GM19438 (cell line): ENCODE measurements around the gene CLEC4G.
"Not testable (repeated sequence)": the region's sequence is repeated elsewhere in the genome, so short reads cannot be mapped to it uniquely, and the experiment has no call there.

Experiments
- ATAC-seq: cut with Tn5 transposase; IDR thresholded peaks from one replicate; pipeline ENCODE4 v1.9.1; 2021; ENCODE audit warnings: low read depth; ENCODE audit not compliant: unreplicated experiment

CLEC4G gene, protein sequence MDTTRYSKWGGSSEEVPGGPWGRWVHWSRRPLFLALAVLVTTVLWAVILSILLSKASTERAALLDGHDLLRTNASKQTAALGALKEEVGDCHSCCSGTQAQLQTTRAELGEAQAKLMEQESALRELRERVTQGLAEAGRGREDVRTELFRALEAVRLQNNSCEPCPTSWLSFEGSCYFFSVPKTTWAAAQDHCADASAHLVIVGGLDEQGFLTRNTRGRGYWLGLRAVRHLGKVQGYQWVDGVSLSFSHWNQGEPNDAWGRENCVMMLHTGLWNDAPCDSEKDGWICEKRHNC

DNA sequence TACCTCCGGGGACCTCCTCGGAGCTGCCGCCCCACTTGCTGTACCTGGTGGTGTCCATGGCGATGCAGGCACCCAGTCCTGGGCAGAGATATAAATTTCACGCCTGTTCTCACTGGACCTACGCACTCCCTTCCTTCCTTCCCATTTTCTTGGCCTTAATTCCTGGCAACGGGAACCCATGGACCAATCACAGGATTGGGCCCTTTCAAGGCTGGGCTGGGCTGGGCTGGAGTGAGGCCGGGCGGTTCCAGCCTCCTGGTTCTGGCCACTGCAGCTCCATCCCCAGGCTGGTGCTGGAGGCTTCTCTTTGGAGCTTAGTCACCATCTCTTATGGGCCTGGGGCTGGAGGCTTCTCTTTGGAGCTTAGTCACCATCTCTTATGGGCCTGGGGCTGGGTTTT is at the start of gene CLEC4G:
Gene CLEC4G (minus strand): TSS at position 66 of the 400 bp plus-strand sequence. CDS start 8 bp downstream, at position 58.
- no peak for ATAC-seq

DNA sequence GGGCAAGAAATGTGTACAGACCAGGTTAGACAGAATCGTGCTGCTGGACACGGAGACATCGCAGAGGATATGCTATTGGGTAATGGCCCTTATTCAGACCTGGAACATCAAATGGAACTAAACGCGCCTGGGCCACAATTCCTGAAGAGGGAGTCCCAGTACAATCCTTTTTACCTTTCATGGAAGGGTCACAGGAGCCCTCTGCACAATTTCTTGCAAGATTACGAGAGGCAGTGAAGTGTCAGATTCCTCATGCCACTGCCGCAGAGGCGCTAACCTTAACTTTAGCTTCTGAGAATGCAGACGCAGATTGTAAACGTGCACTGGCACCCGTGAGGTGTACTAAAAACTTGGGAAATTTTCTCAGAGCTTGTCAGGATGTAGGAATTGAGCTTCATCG is 49.2 kb upstream of the CLEC4G start:
- no peak for ATAC-seq

DNA sequence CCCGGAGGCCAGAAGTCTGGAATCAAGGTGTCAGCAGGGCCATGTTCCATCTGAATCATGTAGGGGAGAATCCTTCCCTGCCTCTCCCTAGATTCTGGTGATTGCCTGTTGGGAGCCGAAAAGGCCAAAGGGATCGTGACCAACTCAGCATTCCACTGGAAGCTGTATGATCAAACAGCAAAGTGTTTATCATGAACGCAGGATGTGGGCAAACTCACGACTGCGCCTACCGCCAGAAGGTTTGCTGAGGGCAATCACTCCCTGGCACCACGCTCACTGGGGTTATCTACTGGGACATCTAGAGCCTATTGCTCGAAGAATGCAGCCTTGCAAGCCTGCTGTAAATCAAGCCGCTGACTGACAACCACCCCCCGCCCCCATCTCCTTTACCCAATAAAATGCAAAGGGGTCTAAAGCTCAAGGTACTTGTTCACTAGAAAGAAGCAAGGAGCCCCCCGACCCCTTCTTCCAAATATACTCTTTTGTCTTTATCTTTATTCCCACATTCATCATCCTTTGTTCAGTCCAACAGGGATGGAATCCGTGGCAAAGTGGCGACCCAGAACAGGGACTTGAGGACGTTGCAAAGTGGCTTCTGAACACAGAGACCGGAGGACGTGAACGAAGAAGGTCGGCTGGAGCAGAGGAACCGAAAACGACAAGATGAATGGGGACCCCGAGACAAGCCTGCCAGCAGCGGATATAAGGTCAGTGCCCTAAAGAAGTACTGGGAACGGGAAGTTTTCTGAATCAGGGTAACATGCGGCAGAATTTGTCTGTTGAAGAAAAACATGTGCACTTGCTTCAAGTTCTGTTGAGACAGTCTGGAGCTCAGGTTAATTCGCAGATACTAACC is 47.9 kb upstream of the CLEC4G start:
- no peak for ATAC-seq

DNA sequence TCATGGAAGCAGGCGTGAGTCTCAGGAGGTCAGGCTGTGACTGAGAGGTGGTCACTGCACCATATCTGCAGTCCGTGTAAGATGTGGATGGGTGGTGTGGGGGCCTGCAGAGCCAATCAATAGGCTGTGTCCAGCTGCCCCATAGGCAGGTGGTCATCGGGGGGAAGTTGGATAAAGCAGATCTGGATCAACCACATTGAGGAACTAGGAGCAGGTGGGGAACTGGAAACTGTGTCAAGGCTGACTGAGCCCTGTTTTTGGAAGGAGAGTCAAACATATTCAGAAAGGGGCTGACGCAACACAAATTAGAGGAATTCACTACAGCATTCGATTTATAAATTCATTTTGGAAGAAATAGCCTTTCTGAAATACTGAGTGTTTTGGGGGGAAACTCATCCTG is 46.2 kb upstream of the CLEC4G start:
- ATAC-seq, result no peak

DNA sequence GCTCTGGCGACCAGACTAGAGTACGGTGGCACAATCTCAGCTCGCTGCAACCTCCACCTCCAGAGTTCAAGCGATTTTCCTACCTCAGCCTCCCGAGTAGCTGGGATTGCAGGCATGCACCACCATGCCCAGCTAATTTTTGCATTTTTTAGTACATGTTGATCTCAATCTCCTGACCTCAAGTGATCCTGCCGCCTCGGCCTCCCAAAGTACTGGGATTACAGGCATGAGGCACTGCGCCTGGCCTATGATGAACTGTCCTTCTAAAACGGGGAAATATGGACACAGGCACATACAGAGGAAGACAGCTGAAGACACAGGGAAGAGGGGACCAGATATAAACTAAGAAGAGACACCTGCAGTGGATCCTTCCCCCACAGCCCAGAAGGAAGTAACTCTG is 43.9 kb upstream of the CLEC4G start:
- ATAC-seq, result no peak

DNA sequence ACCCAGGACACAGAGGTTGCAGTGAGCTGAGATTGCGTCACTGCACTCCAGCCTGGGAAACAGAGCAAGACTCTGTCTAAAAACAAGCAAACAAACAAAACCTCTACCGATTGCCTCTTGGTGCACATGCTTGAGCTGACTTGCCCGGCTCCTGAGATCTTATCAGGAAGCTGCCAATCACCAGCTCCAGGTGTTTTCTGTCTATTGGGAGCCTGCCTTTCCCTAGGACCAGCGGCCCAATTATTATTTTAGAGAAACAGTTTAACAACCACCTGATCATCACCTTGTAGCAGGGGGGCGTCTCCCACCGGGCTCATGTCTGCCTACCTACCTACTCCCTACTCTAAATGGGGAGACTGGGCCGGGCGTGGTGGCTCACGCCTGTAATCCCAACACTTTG is 41.9 kb upstream of the CLEC4G start:
- no peak for ATAC-seq

DNA sequence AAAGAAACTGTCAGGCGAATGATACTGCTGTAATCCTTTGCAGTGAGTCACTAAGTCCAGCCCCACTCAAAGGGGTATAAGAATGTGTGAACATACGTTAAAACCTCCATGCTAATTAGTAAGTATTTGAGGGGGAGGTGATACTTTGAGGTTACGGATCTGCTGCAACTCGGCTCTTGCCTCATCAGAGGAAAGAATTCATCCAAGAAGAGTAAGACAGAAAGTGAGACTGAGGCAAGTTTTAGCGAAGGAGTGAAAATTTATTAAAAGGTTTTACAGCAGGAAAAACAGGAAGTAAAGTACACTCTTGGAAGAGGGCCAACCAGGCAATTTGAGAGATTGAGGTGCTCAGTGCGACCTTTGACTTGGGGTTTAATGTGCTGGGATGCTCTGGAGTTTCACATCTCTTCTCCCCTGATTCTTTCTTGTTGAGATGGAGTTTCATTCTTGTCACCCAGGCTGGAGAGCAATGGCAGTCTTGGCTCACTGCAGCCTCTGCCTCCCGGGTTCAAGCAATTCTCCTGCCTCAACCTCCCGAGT is 40.9 kb upstream of the CLEC4G start:
- ATAC-seq, result no peak

DNA sequence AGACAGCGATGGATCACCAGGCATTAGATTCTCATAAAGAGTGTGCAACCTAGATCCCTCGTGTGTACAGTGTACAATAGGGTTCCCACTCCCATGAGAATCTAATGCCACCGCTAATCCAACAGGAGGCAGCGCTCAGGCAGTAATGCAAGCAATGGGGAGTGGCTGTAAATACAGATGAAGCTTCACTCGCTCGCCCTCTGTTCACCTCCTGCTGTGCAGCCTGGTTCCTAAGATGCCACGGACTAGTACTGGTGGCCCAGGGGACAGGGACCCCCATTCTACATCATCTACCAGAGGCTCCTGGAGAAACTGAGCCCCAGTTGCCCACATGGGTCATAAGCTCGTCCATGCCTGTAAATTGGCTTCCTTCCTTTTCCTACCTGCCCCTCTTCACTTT is 39.2 kb upstream of the CLEC4G start:
- ATAC-seq, result no peak

DNA sequence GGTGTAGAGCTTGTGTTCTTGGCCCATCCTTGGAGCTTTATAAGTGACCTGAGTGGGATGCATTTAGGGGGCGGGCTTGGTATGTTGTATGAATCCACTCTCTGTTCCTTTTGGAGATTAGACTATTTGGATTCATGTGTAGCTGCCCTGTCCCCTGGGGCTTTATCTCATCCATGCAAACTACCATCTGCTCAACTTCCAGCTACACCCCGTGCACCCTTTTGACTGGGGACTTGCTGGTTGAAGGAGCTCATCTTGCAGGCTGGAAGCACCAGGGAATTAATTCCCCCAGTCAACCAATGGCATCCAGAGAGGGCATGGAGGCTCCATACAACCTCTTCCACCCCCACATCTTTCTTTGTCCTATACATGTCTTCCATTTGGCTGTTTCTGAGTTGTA is 37.3 kb upstream of the CLEC4G start:
- no peak for ATAC-seq

DNA sequence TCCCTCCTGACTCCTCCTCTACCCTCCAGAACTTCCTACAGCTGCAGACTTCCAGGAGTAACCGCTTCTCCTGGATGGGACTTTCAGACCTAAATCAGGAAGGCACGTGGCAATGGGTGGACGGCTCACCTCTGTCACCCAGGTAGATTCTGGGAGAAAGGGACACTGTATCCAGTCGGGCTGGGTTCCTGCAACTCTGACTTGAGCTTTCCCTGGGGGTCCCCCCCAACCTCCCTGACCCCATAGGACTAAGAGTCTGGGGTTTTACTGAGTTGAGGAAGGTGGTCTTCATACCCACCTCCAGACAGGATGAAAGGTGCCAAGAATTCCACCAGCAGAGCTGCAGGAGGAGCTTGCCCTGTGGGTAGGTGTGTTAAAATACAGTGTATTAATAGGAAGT is 35.6 kb upstream of the CLEC4G start:
- no peak for ATAC-seq

DNA sequence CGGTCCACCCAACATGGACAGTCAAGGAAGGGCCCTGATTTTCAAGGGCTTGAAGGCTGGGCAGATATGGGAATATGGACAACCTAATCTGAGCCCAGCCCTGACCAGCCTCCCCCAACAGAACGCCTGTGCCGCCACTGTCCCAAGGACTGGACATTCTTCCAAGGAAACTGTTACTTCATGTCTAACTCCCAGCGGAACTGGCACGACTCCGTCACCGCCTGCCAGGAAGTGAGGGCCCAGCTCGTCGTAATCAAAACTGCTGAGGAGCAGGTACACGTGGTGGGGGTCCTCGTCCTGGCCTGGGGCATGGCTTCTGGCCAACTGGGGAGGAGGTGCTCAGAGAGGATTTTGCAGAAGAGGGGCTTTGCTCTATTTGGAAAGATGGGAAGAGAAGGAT is 34.6 kb upstream of the CLEC4G start:
- ATAC-seq, result no peak

DNA sequence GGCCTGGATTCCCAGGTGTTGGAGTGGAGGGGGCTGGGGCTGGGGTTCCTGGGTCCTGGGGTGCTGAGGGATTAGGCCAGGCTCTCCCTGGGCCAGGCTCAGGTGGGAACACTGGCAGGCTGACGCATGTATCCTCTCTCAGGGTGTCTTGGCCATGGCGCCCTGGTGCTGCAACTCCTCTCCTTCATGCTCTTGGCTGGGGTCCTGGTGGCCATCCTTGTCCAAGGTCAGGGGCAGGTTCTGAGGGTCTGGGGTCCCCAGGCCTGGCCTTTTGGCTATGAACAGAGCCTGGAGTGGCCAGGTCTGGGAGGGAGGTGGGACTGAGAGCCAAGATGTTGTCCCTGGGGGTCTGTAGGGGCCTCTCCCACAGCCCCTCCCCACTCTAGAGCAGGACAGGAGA is 33.1 kb upstream of the CLEC4G start:
- not testable (repeated sequence) for ATAC-seq

DNA sequence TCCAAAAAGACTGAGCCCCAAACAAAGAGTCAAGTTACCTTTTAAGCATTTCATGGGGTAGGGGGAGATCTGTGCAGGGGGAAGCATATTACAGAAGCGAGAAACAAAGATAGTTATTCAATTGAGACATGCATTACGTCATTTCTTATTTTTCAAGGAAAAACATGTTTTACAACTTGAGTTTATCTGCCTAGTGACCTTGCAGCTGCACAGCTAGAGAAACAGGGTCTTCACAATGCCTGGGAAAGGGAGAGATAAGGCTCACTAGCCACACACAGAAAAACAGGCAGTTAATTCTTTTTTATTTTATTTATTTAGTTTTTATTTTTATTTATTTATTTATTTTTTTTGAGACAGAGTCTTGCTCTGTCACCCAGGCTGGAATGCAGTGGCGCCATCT is 32.2 kb upstream of the CLEC4G start:
- ATAC-seq, result not testable (repeated sequence)

DNA sequence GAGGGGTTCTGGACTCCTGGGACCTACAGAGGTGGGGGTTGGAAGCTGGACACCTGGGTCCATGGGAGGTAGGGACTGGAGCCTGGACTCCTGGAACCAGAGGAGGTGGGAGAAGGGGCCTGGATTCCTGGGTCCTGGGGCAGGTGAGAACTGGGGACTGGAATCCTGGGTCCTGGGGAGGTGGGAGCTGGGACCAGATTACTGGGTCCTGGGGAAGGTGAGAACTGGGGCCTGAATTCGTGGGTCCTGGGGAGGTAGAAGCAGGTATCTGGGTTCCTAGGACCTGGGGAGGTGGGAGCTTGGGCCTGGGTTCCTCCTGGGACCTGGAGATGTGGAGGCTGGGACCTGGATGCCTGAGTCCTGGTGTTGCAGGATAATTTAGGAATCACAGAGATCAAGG is 31.8 kb upstream of the CLEC4G start:
- ATAC-seq, result no peak

DNA sequence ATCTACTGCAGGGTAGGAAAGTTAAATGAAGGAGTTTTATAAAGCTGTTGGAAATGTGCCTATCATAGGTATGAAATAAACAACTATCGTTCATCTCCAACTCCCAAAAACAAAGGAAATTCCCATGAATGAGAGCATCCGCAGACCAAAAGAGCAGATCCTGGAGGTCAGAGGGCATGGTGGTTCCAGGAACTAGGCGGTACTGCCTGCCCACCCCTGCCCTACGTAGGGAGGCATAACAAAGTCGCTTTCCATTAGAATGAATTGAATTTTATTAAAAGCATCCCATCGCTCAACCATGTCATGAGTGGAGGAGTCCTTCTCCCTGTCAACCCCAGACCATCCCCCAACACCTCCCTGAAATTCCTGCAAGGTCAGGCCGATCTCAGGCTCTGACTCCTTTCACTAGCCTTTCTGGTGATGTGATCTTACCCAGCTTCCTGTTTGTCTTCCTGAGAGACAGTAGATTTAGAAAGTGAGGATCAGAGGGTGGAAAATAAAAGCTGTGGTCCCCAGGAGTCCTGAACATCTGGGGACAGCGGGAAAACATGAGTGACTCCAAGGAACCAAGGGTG is 30.9 kb upstream of the CLEC4G start, which contains the start of gene CLEC4M:
Gene CLEC4M (plus strand): TSS at position 525 of the 575 bp plus-strand sequence. CDS start 24 bp downstream, at position 549.
- ATAC-seq, result no peak

DNA sequence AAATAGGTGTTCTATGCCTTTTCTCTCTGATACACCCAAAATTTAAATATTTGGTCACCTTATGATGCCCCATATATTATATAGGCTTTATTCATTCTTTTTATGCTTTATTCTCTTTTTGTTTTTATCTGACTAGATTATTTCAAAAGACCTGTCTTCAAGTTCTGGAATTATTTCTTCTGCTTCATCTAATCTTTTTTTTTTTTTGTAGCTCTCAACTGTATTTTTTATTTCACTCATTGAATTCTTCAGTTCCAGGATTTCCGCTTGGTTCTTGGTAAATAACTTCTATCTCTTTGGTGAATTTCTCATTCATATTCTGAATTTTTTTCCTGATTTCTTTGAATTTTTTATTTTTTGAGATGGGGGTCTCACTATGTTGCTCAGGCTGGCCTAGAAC is 27.2 kb upstream of the CLEC4G start:
- ATAC-seq, result no peak

DNA sequence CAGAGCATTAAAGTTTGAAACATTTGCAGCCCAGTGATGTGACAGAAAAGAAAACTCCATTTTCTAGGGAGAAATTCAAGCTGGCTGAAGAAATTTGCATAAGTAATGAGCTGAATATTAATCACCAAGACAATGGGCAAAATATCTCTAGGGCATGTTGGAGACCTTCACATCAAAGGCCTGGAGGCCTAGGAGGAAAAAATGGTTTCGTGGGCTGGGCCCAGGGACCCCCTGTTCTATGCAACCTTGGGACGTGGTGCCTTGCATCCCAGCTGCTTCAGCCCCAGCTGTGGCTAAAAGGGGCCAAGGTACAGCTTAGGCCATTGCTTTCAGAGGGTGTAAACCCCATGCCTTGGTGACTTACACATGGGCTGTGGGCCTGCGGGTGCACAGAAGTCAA is 25.4 kb upstream of the CLEC4G start:
- no peak for ATAC-seq

DNA sequence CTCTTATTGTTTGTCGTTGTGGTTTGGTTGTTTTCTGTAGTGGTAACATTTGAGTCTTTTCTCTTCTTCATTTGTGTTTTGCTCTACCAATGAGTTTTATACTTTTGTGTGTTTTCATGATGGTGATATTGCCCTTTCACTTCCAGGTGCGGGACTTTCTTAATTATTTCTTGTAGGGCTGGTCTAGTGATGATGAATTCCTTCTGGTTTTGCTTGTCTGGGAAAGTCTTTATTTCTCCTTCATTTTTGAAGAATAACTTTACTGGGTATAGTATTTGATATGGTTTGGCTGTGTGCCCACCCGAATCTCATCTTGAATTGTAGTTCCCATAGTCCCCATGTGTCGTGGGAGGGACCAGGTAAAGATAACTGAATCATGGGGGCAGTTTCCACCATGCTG is 24.3 kb upstream of the CLEC4G start:
- no peak for ATAC-seq

DNA sequence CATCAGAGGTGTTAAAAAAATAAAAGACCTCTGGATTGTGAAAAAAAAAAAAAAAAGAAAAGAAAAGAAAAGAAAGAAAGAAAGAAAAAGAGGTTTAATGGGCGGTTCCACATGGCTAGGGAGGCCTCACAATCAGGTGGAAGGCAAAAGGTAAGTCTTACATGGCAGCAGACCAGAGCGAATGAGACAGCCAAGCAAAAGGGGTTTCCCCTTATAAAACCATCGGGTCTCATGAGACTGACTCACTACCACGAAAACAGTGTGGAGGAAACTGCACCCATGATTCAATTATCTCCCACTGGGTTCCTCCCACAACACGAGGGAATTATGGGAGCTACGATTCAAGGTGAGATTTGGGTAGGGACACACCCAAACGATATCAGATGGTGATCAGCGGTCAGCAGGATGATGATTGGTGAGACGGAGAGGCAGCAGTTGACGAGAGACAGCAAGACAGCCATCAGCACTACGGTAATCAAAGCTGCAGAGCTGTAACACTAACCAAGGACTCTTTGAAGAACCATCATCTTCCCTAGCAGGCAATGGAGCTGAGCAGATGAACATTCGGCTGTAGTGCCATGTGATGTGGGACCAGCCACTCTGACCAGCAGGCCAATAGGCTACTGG is 19.4 kb upstream of the CLEC4G start:
- no peak for ATAC-seq

DNA sequence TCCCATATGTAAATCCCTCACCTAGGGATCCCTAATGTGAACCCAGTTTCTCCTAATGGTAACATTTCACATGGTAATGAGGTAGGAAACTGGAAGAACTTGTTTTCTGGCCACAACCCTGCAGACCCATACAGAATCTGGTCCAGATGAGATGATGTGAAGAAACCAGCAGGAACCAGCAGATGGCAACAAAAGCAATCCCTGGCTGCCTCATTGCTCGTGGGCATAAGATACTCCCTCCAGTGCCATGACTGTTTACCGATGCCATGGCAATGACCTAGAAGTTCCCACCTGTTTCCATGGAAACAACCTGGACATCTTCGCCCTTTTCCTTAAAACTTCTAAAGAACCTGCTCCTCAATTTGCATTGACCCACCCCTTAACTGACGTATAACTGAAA is 16.8 kb upstream of the CLEC4G start:
- no peak for ATAC-seq

DNA sequence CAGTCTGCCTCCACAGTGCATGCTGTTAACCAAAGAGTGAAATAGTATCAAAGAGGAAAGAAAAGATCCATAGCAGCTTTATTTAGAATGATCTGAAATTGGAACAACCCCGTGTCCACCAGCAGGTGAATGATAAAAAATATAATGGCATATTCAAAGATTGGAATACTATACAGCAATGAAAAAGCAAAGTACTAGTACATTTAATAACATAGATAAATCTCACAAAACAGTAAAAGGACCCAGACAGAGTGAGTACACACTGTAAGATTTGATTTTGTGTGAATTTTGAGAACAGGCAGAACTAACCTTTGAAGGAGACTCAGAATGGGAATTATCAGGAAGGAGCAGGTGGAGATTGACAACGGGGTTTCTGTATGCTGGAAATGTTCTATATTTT is 16.3 kb upstream of the CLEC4G start:
- no peak for ATAC-seq
